NCI-H128 (cell line): ENCODE results near the gene CSH2.

ENCODE experiments used
- DNase-seq: peaks from one replicate; lab custom pipeline; 2025; ENCODE audit not compliant: unreplicated experiment; lab: John Stamatoyannopoulos, UW

Gene CSH2

GRCh38 chr17:63835167-63835720 lies 38.2 kb downstream of the CSH2 start:
- DNase-seq = no peak

- peak; percentile 15 for DNase-seq
Observed at GRCh38 chr17:63834431-63835166, 38.9 kb downstream of the CSH2 start.

- no peak for DNase-seq
Observed at GRCh38 chr17:63833741-63834373, 39.6 kb downstream of the CSH2 start.

GRCh38 chr17:63833026-63833740 lies 40.3 kb downstream of the CSH2 start:
- no peak for DNase-seq

- no peak for DNase-seq
Observed at GRCh38 chr17:63832455-63832854, 41.0 kb downstream of the CSH2 start.

GRCh38 chr17:63832014-63832413 lies 41.5 kb downstream of the CSH2 start:
- DNase-seq = no peak

- DNase-seq = no peak
Observed at GRCh38 chr17:63831505-63831904, 42.0 kb downstream of the CSH2 start.

- DNase-seq = no peak
Observed at GRCh38 chr17:63830904-63831491, 42.5 kb downstream of the CSH2 start.

- DNase-seq = no peak
Observed at GRCh38 chr17:63830278-63830677, 43.2 kb downstream of the CSH2 start.

GRCh38 chr17:63828936-63829335 lies 44.5 kb downstream of the CSH2 start:
- no peak for DNase-seq

GRCh38 chr17:63827801-63828221 lies 45.7 kb downstream of the CSH2 start:
- no peak for DNase-seq

- peak; percentile 64 for DNase-seq
Observed at GRCh38 chr17:63827002-63827800, 46.3 kb downstream of the CSH2 start, which contains the start of the genes FTSJ3 and PSMC5. TSS of gene FTSJ3 (minus strand) at chr17:63827663. CDS start at chr17:63826902, 761 bp downstream. TSS of gene PSMC5 (plus strand) at chr17:63827431. CDS start at chr17:63827491, 60 bp downstream.

- no peak for DNase-seq
Observed at GRCh38 chr17:63826468-63827001, 46.9 kb downstream of the CSH2 start.

- DNase-seq = no peak
Observed at GRCh38 chr17:63824362-63824761, 49.1 kb downstream of the CSH2 start.

GRCh38 chr17:63823659-63824331 lies 49.7 kb downstream of the CSH2 start:
- no peak for DNase-seq

- DNase-seq = no peak
Observed at GRCh38 chr17:63822537-63822936, 50.9 kb downstream of the CSH2 start.
